Measurements from ENCODE around the gene CHRDL2.

- TF ChIP-seq CTCF (IDR thresholded peaks at IDR 0.05) (no peak), EZH2 (IDR thresholded peaks at IDR 0.05; ENCODE audit: borderline replicate concordance, insufficient read depth, low read depth, low read length, poor library complexity, severe bottlenecking) (no peak)
Observed at GRCh38 chr11:74770456-74770855, 39.2 kb upstream of the CHRDL2 start.
